Measurements from ENCODE around the gene ZEB2. TPM values are rescaled to one million over a fixed set of nuclear protein-coding genes. Genes with fewer than 3 reads are reported as not detected.

Gene ZEB2
- total RNA-seq = 1 to 10 TPM; 4.1 to 6.1 TPM

- DNase-seq (ENCODE audit: low spot score in 2 of 2) (no peak), ATAC-seq (no peak)
- Mint-ChIP-seq H3K9me3 (no peaks in the 10 kb centered on the region), H3K36me3 (peaks cover 5 to 10% of the 10 kb centered on the region in 2 donors), H3K27ac (no peak within 1 kb of the TSS)
Observed at GRCh38 chr2:144519934-144520731, at the start of gene ZEB2. ZEB2 (minus strand) TSS chr2:144520119; CDS start chr2:144517350, 2,769 bp downstream.

- no peak overlapping the region for H3K27ac Mint-ChIP-seq
- H3K9me3 Mint-ChIP-seq = no peaks in the 10 kb centered on the region
Observed at GRCh38 chr2:144567745-144568144, 47.8 kb upstream of the ZEB2 start.

GRCh38 chr2:144566448-144566847, 46.5 kb upstream of the ZEB2 start:
- no peak for DNase-seq (ENCODE audit: low spot score in 2 of 2)
- Mint-ChIP-seq H3K27ac (no peak overlapping the region), H3K9me3 (no peaks in the 10 kb centered on the region), H3K36me3 (no peaks in the 10 kb centered on the region)
- no peak for ATAC-seq

More at GRCh38 chr2:144567745-144568144, 47.8 kb upstream of the ZEB2 start:
- no peak for DNase-seq (ENCODE audit: low spot score in 2 of 2)
- no peaks in the 10 kb centered on the region for H3K36me3 Mint-ChIP-seq
- no peak for ATAC-seq

- ATAC-seq = no peak
- DNase-seq (ENCODE audit: low spot score in 2 of 2) = no peak
- Mint-ChIP-seq H3K36me3 (no peaks in the 10 kb centered on the region), H3K27ac (no peak overlapping the region), H3K9me3 (no peaks in the 10 kb centered on the region)
Observed at GRCh38 chr2:144560251-144560650, 40.3 kb upstream of the ZEB2 start.

GRCh38 chr2:144559681-144560080, 39.8 kb upstream of the ZEB2 start:
- DNase-seq (ENCODE audit: low spot score in 2 of 2) = no peak
- no peaks in the 10 kb centered on the region for H3K9me3 Mint-ChIP-seq
- ATAC-seq = no peak
- no peak overlapping the region for H3K27ac Mint-ChIP-seq
- H3K36me3 Mint-ChIP-seq = no peaks in the 10 kb centered on the region

GRCh38 chr2:144559242-144559641, 39.3 kb upstream of the ZEB2 start:
- DNase-seq (ENCODE audit: low spot score in 2 of 2) (no peak), ATAC-seq (no peak)
- Mint-ChIP-seq H3K36me3 (no peaks in the 10 kb centered on the region), H3K27ac (no peak overlapping the region), H3K9me3 (no peaks in the 10 kb centered on the region)

- ATAC-seq (no peak), DNase-seq (ENCODE audit: low spot score in 2 of 2) (no peak)
- Mint-ChIP-seq H3K36me3 (no peaks in the 10 kb centered on the region), H3K27ac (no peak overlapping the region), H3K9me3 (no peaks in the 10 kb centered on the region)
Observed at GRCh38 chr2:144554492-144555210, 34.7 kb upstream of the ZEB2 start.

- Mint-ChIP-seq H3K9me3 (no peaks in the 10 kb centered on the region), H3K27ac (no peak overlapping the region), H3K36me3 (no peaks in the 10 kb centered on the region)
- ATAC-seq (peak in 1 of 2 donors; percentile 85), DNase-seq (ENCODE audit: low spot score in 2 of 2) (no peak)
Observed at GRCh38 chr2:144553379-144553778, 33.5 kb upstream of the ZEB2 start.

- no peak for DNase-seq (ENCODE audit: low spot score in 2 of 2)
- H3K27ac Mint-ChIP-seq = no peak overlapping the region
- ATAC-seq = no peak
- no peaks in the 10 kb centered on the region for H3K36me3 Mint-ChIP-seq
- no peaks in the 10 kb centered on the region for H3K9me3 Mint-ChIP-seq
Observed at GRCh38 chr2:144552821-144553220, 32.9 kb upstream of the ZEB2 start.

GRCh38 chr2:144550911-144551310, 31.0 kb upstream of the ZEB2 start:
- H3K27ac Mint-ChIP-seq = no peak overlapping the region
- ATAC-seq (no peak), DNase-seq (ENCODE audit: low spot score in 2 of 2) (no peak)
- no peaks in the 10 kb centered on the region for H3K36me3 Mint-ChIP-seq
- H3K9me3 Mint-ChIP-seq = no peaks in the 10 kb centered on the region

GRCh38 chr2:144550084-144550483, 30.2 kb upstream of the ZEB2 start:
- no peak for ATAC-seq
- DNase-seq (ENCODE audit: low spot score in 2 of 2) = no peak
- no peaks in the 10 kb centered on the region for H3K9me3 Mint-ChIP-seq
- H3K36me3 Mint-ChIP-seq = no peaks in the 10 kb centered on the region
- H3K27ac Mint-ChIP-seq = no peak overlapping the region

GRCh38 chr2:144548532-144549191, 28.7 kb upstream of the ZEB2 start:
- no peak for ATAC-seq
- Mint-ChIP-seq H3K9me3 (no peaks in the 10 kb centered on the region), H3K36me3 (no peaks in the 10 kb centered on the region), H3K27ac (no peak overlapping the region)
- DNase-seq (ENCODE audit: low spot score in 2 of 2) = no peak

- H3K36me3 Mint-ChIP-seq = no peaks in the 10 kb centered on the region
- ATAC-seq (no peak), DNase-seq (ENCODE audit: low spot score in 2 of 2) (no peak)
- no peak overlapping the region for H3K27ac Mint-ChIP-seq
- no peaks in the 10 kb centered on the region for H3K9me3 Mint-ChIP-seq
Observed at GRCh38 chr2:144548088-144548487, 28.2 kb upstream of the ZEB2 start.

- no peaks in the 10 kb centered on the region for H3K36me3 Mint-ChIP-seq
- DNase-seq (ENCODE audit: low spot score in 2 of 2) (no peak), ATAC-seq (no peak)
- no peak overlapping the region for H3K27ac Mint-ChIP-seq
- no peaks in the 10 kb centered on the region for H3K9me3 Mint-ChIP-seq
Observed at GRCh38 chr2:144547494-144547893, 27.6 kb upstream of the ZEB2 start.

- H3K27ac Mint-ChIP-seq = no peak overlapping the region
- H3K36me3 Mint-ChIP-seq = no peaks in the 10 kb centered on the region
- no peak for DNase-seq (ENCODE audit: low spot score in 2 of 2)
- ATAC-seq = no peak
- H3K9me3 Mint-ChIP-seq = no peaks in the 10 kb centered on the region
Observed at GRCh38 chr2:144546933-144547332, 27.0 kb upstream of the ZEB2 start.

GRCh38 chr2:144545787-144546186, 25.9 kb upstream of the ZEB2 start:
- no peak for ATAC-seq
- Mint-ChIP-seq H3K9me3 (no peaks in the 10 kb centered on the region), H3K27ac (no peak overlapping the region), H3K36me3 (no peaks in the 10 kb centered on the region)
- DNase-seq (ENCODE audit: low spot score in 2 of 2) = no peak

GRCh38 chr2:144544053-144544452, 24.1 kb upstream of the ZEB2 start:
- no peaks in the 10 kb centered on the region for H3K9me3 Mint-ChIP-seq
- no peak overlapping the region for H3K27ac Mint-ChIP-seq
- no peak for ATAC-seq
- no peak for DNase-seq (ENCODE audit: low spot score in 2 of 2)
- H3K36me3 Mint-ChIP-seq = no peaks in the 10 kb centered on the region

Data from activated naive CD4-positive, alpha-beta T cell treated with anti-CD3 and anti-CD28 coated beads, Interleukin-2, amount 50 U/mL, for 72 hours (primary cell).